ENCODE results near the gene LAMB1. TPM values are rescaled to one million over a fixed set of nuclear protein-coding genes. Genes with fewer than 3 reads are reported as not detected.

LAMB1 gene
- total RNA-seq, 2 donors from 2014 or later = 91.6 to 130 TPM

DNA sequence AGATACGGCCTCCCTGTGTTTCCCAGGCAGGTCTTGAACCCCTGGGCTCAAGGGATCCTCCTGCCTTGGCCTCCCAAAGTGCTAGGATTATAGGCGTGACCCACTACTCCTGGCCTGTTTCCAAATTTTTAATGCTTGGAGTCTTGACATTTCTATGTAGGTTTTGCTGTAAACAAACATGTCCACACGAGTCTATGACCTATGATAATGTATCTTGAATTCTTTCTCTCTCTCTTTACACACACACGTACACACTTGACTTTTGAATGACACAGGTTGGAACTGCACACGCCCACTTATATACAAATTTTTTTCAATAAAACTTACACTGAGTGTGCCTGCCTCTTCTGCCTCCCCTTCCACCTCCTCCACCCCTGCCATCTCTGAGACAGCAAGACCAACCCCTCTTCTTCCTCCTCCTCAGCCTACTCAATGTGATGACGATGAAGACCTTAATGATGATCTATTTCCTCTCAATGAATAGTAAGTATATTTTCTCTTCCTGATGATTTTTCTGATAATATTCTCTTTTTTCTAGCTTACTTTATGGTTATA is 44.1 kb upstream of the LAMB1 start:
- intact Hi-C loops (cut with DNase I) = no loop called here
- TF ChIP-seq POLR2A (IDR thresholded peaks at IDR 0.05) = no peak
- Histone ChIP-seq H3K9me3 (no peaks in the 10 kb centered on the region), H3K27ac (no peak overlapping the region), H3K27me3 (no peaks in the 10 kb centered on the region), H3K36me3 (replicated peaks in 1 of 2; ENCODE audit: insufficient read depth in 1 of 2, low read depth in 2 of 2) (no peaks in the 10 kb centered on the region), H3K4me1 (no peaks in the 10 kb centered on the region), H3K4me3 (no peak overlapping the region)
- ATAC-seq = no peak
- no peak for DNase-seq
- 79 to 80% methylated on average over 6 of the region's 6 CpGs for WGBS, 2 donors

DNA sequence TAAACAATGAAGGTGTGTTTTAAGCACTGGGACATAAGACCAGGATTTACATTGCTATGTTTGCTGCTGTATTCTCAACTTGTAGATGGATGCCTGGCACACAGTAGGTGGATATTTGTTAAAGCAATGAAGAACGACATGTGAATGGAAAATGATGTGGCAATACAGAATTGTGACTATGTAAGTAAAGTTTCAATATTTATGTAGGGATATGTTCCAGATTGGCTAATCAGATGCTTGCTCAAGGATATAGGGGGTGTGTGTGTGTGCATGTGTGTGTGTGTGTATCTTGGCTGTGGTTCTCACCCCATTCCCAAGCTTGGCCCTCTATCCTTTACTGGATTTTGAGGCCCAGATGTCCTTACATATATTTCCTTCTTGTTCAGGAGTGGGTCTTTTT is 42.7 kb upstream of the LAMB1 start:
- H3K9me3 ChIP-seq = no peaks in the 10 kb centered on the region
- no peaks in the 10 kb centered on the region for H3K4me1 ChIP-seq
- 26 to 50% methylated on average over 1 of the region's 1 CpG for WGBS, 2 donors
- no peaks in the 10 kb centered on the region for H3K27me3 ChIP-seq
- H3K36me3 ChIP-seq (replicated peaks in 1 of 2; ENCODE audit: insufficient read depth in 1 of 2, low read depth in 2 of 2) = no peaks in the 10 kb centered on the region
- intact Hi-C loops (cut with DNase I) = no loop called here
- H3K4me3 ChIP-seq = no peak overlapping the region
- H3K27ac ChIP-seq = no peak overlapping the region
- ATAC-seq = no peak
- no peak for DNase-seq
- TF ChIP-seq POLR2A (IDR thresholded peaks at IDR 0.05) = no peak
- TF ChIP-seq, protein P1, sequence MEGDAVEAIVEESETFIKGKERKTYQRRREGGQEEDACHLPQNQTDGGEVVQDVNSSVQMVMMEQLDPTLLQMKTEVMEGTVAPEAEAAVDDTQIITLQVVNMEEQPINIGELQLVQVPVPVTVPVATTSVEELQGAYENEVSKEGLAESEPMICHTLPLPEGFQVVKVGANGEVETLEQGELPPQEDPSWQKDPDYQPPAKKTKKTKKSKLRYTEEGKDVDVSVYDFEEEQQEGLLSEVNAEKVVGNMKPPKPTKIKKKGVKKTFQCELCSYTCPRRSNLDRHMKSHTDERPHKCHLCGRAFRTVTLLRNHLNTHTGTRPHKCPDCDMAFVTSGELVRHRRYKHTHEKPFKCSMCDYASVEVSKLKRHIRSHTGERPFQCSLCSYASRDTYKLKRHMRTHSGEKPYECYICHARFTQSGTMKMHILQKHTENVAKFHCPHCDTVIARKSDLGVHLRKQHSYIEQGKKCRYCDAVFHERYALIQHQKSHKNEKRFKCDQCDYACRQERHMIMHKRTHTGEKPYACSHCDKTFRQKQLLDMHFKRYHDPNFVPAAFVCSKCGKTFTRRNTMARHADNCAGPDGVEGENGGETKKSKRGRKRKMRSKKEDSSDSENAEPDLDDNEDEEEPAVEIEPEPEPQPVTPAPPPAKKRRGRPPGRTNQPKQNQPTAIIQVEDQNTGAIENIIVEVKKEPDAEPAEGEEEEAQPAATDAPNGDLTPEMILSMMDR (IDR thresholded peaks at IDR 0.05) = no peak

DNA sequence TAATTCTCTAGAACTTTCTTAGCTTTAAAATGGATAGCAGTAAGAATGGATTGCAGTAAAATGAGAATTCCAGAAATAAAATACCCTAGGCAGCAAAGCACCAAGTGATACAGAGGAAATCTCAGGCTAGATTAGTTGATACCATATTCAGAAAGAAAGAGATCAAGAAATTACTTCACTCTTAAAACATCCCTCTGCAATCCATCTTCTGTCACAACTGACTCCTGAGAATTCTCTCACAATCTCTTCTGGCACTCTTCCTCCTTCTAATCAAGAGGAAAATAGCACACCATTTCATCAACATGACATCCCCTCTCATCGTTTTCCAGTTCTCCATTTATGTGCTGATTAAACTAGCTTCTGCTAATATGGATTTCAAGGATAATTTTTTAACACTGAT is 42.2 kb upstream of the LAMB1 start:
- Histone ChIP-seq H3K4me3 (no peak overlapping the region), H3K4me1 (no peaks in the 10 kb centered on the region), H3K36me3 (replicated peaks in 1 of 2; ENCODE audit: insufficient read depth in 1 of 2, low read depth in 2 of 2) (no peaks in the 10 kb centered on the region), H3K27ac (no peak overlapping the region), H3K9me3 (no peaks in the 10 kb centered on the region), H3K27me3 (no peaks in the 10 kb centered on the region)
- intact Hi-C loops (cut with DNase I) = no loop called here
- ATAC-seq (peak; percentile 21), DNase-seq (no peak)
- TF ChIP-seq POLR2A (IDR thresholded peaks at IDR 0.05) = no peak
- TF ChIP-seq, protein P1 (IDR thresholded peaks at IDR 0.05) = no peak
- WGBS, 2 donors = 5 to 8% methylated on average over 1 of the region's 1 CpG

DNA sequence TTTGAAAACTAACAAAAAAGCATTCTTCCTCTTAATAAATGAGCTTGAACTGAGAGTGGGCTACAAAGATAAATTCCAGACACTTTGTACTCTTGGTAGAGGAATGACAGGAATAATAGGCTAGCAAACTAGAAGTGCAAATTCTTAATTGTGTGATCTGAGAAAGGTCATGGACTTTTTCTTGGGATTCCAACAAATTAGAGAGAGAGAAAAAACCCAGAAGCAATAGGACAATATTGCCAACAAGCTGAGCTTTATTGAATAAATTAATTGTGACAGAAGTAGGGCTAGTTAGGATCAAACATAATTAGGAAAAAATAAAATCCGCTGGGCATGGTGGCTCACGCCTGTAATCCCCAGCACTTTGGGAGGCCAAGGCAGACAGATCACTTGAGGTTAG is 41.4 kb upstream of the LAMB1 start:
- 90 to 94% methylated on average over 2 of the region's 2 CpGs for WGBS, 2 donors
- no peaks in the 10 kb centered on the region for H3K9me3 ChIP-seq
- intact Hi-C loops (cut with DNase I) = no loop called here
- no peaks in the 10 kb centered on the region for H3K4me1 ChIP-seq
- DNase-seq (no peak), ATAC-seq (no peak)
- no peaks in the 10 kb centered on the region for H3K27me3 ChIP-seq
- no peaks in the 10 kb centered on the region for H3K36me3 ChIP-seq (replicated peaks in 1 of 2; ENCODE audit: insufficient read depth in 1 of 2, low read depth in 2 of 2)
- TF ChIP-seq POLR2A (IDR thresholded peaks at IDR 0.05) = no peak
- TF ChIP-seq, protein P1 (IDR thresholded peaks at IDR 0.05) = no peak
- no peak overlapping the region for H3K27ac ChIP-seq
- H3K4me3 ChIP-seq = no peak overlapping the region

DNA sequence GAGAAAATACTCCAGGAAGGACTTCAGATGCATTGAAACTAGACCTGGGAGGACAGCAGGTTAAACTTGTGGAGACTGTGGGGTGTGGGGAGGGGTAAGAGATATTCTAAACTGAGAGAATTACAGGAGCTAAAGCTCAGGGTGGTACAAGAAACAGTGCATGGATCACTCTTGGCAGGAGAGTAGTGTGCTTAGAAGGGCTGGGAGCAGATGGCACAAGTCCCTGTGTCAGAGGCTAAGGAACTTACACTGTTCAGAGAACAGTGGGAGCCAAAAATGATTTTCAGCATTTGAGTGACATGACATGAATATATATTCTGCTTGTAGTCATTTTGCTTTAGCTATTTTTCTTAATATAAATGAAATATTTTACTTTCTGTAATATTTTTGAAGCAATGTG is 36.0 kb upstream of the LAMB1 start:
- Histone ChIP-seq H3K4me1 (peaks cover 12% of the 10 kb centered on the region), H3K36me3 (replicated peaks in 1 of 2; ENCODE audit: insufficient read depth in 1 of 2, low read depth in 2 of 2) (no peaks in the 10 kb centered on the region), H3K27ac (no peak overlapping the region), H3K9me3 (no peaks in the 10 kb centered on the region), H3K4me3 (no peak overlapping the region), H3K27me3 (no peaks in the 10 kb centered on the region)
- ATAC-seq = no peak
- intact Hi-C loops (cut with DNase I) = no loop called here
- DNase-seq = no peak
- no peak for TF ChIP-seq POLR2A (IDR thresholded peaks at IDR 0.05)
- TF ChIP-seq, protein P1 (IDR thresholded peaks at IDR 0.05) = no peak

All from body of pancreas (tissue), 4 donors.